ENCODE data around the gene SPINT1.

Gene SPINT1

DNA sequence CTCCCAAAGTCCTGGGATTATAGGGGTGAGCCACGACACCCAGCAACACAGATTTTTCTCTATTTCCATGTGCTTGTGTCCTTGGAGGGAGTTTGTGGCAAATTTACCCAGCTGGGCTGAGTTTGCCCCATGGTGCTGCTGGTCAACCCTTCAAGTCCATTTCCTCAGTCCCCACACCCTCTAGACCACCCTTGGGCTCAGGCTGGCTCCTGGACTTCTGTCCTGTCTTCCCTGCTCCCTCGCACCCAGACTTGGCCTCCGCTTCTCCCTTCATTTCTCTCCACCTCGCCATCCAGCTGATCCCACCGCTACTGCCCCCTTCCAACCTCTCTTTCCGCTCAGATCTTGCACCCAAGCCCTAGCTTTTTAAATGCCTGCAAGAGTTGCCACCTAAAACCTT is 37.5 kb downstream of the SPINT1 start:
- DNase-seq (ENCODE audit: insufficient read length) (no peak), FAIRE-seq (no peak)
- TF ChIP-seq TAF1 (IDR thresholded peaks at IDR 0.05; ENCODE audit: borderline replicate concordance, low read depth, low read length) (no peak), POLR2AphosphoS5 (IDR thresholded peaks at IDR 0.05; ENCODE audit: low read depth, low read length) (no peak), POLR2A (IDR thresholded peaks at IDR 0.05; ENCODE audit: low read depth, low read length) (no peak)

DNA sequence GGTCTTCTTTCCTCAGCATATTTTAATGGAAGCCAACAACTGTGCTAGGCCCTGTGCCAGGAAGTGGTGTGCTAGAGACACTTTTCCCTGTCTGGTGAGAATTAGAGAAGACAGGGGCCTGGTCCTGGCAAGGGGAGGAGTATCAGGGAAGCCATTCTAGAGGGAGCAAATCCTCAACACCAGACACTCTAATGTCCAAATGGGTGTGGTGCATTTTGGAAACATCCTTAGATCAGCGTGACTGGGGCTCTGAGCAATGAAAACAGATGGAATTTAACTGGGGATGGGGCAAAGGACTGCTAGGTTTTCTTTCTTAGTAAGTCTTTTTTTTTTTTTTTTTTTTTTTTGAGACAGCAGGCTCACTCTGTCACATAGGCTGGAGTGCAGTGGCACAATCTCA is 42.7 kb downstream of the SPINT1 start:
- no peak for TF ChIP-seq POLR2A (IDR thresholded peaks at IDR 0.05; ENCODE audit: low read depth, low read length)
- DNase-seq (ENCODE audit: insufficient read length) (no peak), FAIRE-seq (no peak)

GRCh38 chr15:40889112-40889511 is 45.3 kb downstream of the SPINT1 start:
- TF ChIP-seq POLR2A (IDR thresholded peaks at IDR 0.05; ENCODE audit: low read depth, low read length): no peak
- FAIRE-seq (no peak), DNase-seq (ENCODE audit: insufficient read length) (no peak)

GRCh38 chr15:40891138-40891537 is 47.3 kb downstream of the SPINT1 start:
- FAIRE-seq: no peak
- no peak for DNase-seq (ENCODE audit: insufficient read length)
- TF ChIP-seq POLR2AphosphoS5 (IDR thresholded peaks at IDR 0.05; ENCODE audit: low read depth, low read length): no peak
- TF ChIP-seq POLR2A (IDR thresholded peaks at IDR 0.05; ENCODE audit: low read depth, low read length): no peak
- no peak for TF ChIP-seq TAF1 (IDR thresholded peaks at IDR 0.05; ENCODE audit: borderline replicate concordance, low read depth, low read length)

GRCh38 chr15:40891810-40892446 is 48.1 kb downstream of the SPINT1 start:
- TF ChIP-seq POLR2A (IDR thresholded peaks at IDR 0.05; ENCODE audit: low read depth, low read length) (no peak), TAF1 (IDR thresholded peaks at IDR 0.05; ENCODE audit: borderline replicate concordance, low read depth, low read length) (no peak), POLR2AphosphoS5 (IDR thresholded peaks at IDR 0.05; ENCODE audit: low read depth, low read length) (no peak)
- DNase-seq (ENCODE audit: insufficient read length) (no peak), FAIRE-seq (no peak)

GRCh38 chr15:40892447-40893012 is 48.7 kb downstream of the SPINT1 start:
- no peak for TF ChIP-seq POLR2AphosphoS5 (IDR thresholded peaks at IDR 0.05; ENCODE audit: low read depth, low read length)
- FAIRE-seq (no peak), DNase-seq (ENCODE audit: insufficient read length) (no peak)

GRCh38 chr15:40893019-40893670 is 49.3 kb downstream of the SPINT1 start:
- TF ChIP-seq POLR2AphosphoS5 (IDR thresholded peaks at IDR 0.05; ENCODE audit: low read depth, low read length) (no peak), POLR2A (IDR thresholded peaks at IDR 0.05; ENCODE audit: low read depth, low read length) (no peak), TAF1 (IDR thresholded peaks at IDR 0.05; ENCODE audit: borderline replicate concordance, low read depth, low read length) (no peak)
- no peak for DNase-seq (ENCODE audit: insufficient read length)
- FAIRE-seq: no peak

- FAIRE-seq: peak; percentile 96
- TF ChIP-seq POLR2AphosphoS5 (IDR thresholded peaks at IDR 0.05; ENCODE audit: low read depth, low read length) (0 out of 2 replicates have a peak, but pooled peaks have one; percentile 25), POLR2A (IDR thresholded peaks at IDR 0.05; ENCODE audit: low read depth, low read length) (peak; percentile 54), TAF1 (IDR thresholded peaks at IDR 0.05; ENCODE audit: borderline replicate concordance, low read depth, low read length) (peak; percentile 61; the same call in 1 of the 2 replicates)
- peak; percentile 93 for DNase-seq (ENCODE audit: insufficient read length)
Measured at GRCh38 chr15:40893733-40894680, 50.2 kb downstream of the SPINT1 start, which contains the start of gene VPS18. Gene VPS18, plus strand, starts transcription at chr15:40894450. Its CDS starts 319 bp downstream, at chr15:40894769.

DNA sequence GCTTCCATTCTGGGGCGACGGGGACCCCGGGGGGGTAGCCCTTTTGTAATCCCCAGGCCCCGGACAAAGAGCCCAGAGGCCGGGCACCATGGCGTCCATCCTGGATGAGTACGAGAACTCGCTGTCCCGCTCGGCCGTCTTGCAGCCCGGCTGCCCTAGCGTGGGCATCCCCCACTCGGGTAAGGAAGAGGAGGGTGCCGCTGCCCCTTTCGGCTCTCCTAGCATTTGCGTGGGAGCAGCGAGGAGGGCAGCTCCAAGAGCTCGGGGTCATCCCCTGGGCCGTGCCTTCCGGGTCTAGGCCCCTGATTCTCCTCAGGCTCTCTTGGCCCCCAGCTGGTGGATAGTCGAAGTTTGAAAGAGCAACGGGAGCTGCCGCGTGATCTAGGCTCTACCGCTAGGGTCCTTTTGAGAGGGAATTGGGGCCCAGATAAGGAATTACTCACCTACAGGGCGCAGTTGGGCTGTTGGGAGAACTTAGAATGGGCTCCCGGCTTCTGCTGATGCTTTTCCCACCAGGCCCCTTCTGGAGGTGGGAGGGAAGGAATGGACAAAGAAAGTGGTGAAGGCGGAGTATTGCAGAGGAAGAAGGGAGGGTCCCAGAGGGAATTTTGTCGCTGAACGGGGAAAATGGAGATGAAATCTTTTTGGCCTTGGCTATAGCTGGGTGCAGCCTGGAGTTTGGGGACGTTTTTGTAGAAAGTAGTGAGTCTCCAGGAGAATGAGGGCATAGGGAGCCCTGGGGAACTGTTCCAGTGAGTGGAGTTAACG is 51.0 kb downstream of the SPINT1 start:
- DNase-seq (ENCODE audit: insufficient read length) (peak; percentile 65), FAIRE-seq (no peak)
- TF ChIP-seq POLR2A (IDR thresholded peaks at IDR 0.05; ENCODE audit: low read depth, low read length) (no peak), TAF1 (IDR thresholded peaks at IDR 0.05; ENCODE audit: borderline replicate concordance, low read depth, low read length) (no peak), POLR2AphosphoS5 (IDR thresholded peaks at IDR 0.05; ENCODE audit: low read depth, low read length) (no peak)

- DNase-seq (ENCODE audit: insufficient read length) (no peak), FAIRE-seq (no peak)
- TF ChIP-seq POLR2A (IDR thresholded peaks at IDR 0.05; ENCODE audit: low read depth, low read length): no peak
- TF ChIP-seq TAF1 (IDR thresholded peaks at IDR 0.05; ENCODE audit: borderline replicate concordance, low read depth, low read length): no peak
- TF ChIP-seq POLR2AphosphoS5 (IDR thresholded peaks at IDR 0.05; ENCODE audit: low read depth, low read length): no peak
Measured at GRCh38 chr15:40899536-40900207, 55.8 kb downstream of the SPINT1 start.

Measured in GM12892 (cell line).